LNCaP clone FGC (cell line): ENCODE results near the gene LGR6.

Source experiments
- DNase-seq: peaks from one replicate; pipeline ENCODE4 v3.0.0-alpha.2; 2011; ENCODE audit warnings: low read depth
- H3K4me3 ChIP-seq: 2 replicates; pipeline ENCODE4 v1.5.1; 2011; ENCODE audit warnings: mild to moderate bottlenecking, low read depth, low read length, control low read depth
- TF ChIP-seq, protein P1 (sequence below): IDR thresholded peaks from 2 replicates; pipeline ENCODE4 v1.5.1; 2012; ENCODE audit warnings: mild to moderate bottlenecking; ENCODE audit not compliant: control insufficient read depth, insufficient read depth; ENCODE audit errors: extremely low read depth

Gene LGR6

GRCh38 chr1:202276081-202276715, 82.6 kb downstream of the LGR6 start:
- no peak overlapping the region for H3K4me3 ChIP-seq
- no peak for DNase-seq
- TF ChIP-seq, protein P1, sequence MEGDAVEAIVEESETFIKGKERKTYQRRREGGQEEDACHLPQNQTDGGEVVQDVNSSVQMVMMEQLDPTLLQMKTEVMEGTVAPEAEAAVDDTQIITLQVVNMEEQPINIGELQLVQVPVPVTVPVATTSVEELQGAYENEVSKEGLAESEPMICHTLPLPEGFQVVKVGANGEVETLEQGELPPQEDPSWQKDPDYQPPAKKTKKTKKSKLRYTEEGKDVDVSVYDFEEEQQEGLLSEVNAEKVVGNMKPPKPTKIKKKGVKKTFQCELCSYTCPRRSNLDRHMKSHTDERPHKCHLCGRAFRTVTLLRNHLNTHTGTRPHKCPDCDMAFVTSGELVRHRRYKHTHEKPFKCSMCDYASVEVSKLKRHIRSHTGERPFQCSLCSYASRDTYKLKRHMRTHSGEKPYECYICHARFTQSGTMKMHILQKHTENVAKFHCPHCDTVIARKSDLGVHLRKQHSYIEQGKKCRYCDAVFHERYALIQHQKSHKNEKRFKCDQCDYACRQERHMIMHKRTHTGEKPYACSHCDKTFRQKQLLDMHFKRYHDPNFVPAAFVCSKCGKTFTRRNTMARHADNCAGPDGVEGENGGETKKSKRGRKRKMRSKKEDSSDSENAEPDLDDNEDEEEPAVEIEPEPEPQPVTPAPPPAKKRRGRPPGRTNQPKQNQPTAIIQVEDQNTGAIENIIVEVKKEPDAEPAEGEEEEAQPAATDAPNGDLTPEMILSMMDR = no peak

- DNase-seq = no peak
- no peak overlapping the region for H3K4me3 ChIP-seq
- TF ChIP-seq, protein P1 = no peak
These were observed 83.3 kb downstream of the LGR6 start for GRCh38 chr1:202276920-202277319.

DNA sequence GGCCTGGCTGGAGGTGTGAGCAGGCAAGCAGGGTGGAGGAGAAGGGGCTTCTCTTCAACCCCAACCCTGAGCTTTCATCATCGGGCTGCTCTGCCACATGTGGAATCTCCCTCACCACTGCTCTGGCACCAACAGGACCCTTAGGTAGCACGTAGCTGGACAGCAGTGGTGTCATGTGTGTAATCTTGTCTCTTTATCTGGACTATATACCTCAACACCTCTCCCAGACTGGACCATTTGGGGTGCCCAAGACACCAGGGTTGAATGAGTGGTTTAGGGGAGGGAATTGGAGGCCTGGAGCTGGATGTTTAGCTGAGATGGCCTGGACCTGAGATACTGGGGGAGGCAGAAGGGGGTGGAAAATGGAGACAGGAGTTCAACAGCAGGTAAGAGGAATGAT, 85.2 kb downstream of the LGR6 start:
- DNase-seq = no peak
- TF ChIP-seq, protein P1 = no peak
- no peak overlapping the region for H3K4me3 ChIP-seq

GRCh38 chr1:202279806-202280205, 86.2 kb downstream of the LGR6 start:
- DNase-seq = no peak
- TF ChIP-seq, protein P1 = no peak

GRCh38 chr1:202280595-202280994, 87.0 kb downstream of the LGR6 start:
- no peak overlapping the region for H3K4me3 ChIP-seq
- DNase-seq = no peak

More at GRCh38 chr1:202279806-202280205, 86.2 kb downstream of the LGR6 start:
- no peak overlapping the region for H3K4me3 ChIP-seq

DNA sequence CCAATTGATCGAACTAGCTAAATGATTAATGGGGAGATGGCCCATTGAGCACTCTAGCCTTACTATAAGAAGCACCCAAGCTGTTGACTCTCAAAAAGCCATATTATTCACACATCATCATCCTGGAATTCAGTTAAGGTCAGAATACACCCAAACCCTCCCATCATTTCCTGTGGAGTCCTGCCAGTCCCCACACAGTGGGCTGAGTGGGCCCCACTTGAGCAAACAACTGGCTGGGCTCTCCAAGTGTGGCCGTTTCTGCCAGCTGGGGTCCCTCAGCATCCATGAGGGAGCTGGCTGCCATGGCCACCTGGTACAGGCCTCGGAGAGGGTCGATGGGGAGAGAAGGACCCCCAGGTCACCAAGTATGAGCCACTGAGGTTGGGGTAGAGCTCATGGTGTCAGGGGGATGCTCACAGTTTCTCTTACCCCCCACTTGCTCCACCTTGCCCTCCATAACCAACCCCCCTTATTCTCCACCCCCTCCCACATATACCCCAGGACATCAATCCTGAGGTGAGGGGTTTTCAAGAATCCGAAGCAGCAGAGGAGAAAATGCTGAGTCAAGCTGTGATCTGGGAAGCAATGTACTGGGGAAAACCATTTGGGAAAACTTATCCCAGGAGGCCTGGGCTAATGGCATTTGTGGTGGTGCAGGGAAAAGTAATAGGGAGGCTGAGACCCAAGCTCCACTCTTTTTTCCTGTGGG, 87.9 kb downstream of the LGR6 start:
- TF ChIP-seq, protein P1 = no peak
- no peak overlapping the region for H3K4me3 ChIP-seq
- no peak for DNase-seq

More at GRCh38 chr1:202280595-202280994, 87.0 kb downstream of the LGR6 start:
- TF ChIP-seq, protein P1 = no peak
